ENCODE measurements around the gene SRSF12.

DNA sequence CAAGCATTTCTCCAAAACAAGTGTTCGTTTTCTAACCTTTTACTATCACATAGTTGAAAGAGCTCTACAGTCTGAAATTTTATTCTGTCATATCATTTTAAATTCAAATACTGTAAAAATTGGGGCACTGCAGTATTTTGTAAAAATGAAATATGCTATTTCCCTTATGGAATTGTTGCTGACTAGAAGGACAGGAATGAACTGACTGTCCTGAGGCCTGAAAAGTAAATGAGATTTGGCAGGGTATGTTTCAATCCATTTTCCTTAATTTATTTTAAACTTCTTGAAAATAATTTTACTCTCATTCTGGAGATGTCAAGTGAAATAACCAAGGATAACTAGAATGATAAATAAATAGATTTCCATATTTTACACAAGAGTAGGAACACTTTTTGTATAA is 49.2 kb downstream of the SRSF12 start:
- TF ChIP-seq POLR2AphosphoS5 (IDR thresholded peaks at IDR 0.05; ENCODE audit: low read depth, low read length) (no peak), TAF1 (IDR thresholded peaks at IDR 0.05; ENCODE audit: borderline replicate concordance, low read depth, low read length) (no peak)

Data from GM12892 (cell line).